ENCODE results near the gene CHCHD6. TPM values are rescaled to one million over a fixed set of nuclear protein-coding genes. Genes with fewer than 3 reads are reported as not detected.

The CHCHD6 gene
- total and polyA plus RNA-seq, 2 of the 4 experiments (the other 2 are of a cell fraction), result 18.8 to 28.9 TPM

- POLR2A ChIA-PET (ENCODE audit: unreplicated experiment), result no interaction called here
- H3K4ac ChIP-seq (ENCODE audit: low read depth, low read length), result no peak overlapping the region
- H3K4me3 ChIP-seq (ENCODE audit: insufficient read depth, low read depth, low read length), result no peak overlapping the region
- H2AK5ac ChIP-seq (ENCODE audit: low read depth, low read length), result no peak overlapping the region
- DNase-seq, result no peak
- no peak for ATAC-seq (ENCODE audit: low read depth)
- no peak overlapping the region for H3K27ac ChIP-seq (ENCODE audit: insufficient read depth, low read length)
- no peak overlapping the region for H2AFZ ChIP-seq (replicated peaks; ENCODE audit: low read length, poor library complexity)
- H4K8ac ChIP-seq (ENCODE audit: low read depth in 2 of 2, low read length in 2 of 2), result no peak overlapping the region
- no peak overlapping the region for H3K4me2 ChIP-seq (ENCODE audit: low read depth, low read length)
- H4K20me1 ChIP-seq (ENCODE audit: insufficient read depth, low read length), result no peaks in the 10 kb centered on the region
- no peak overlapping the region for H2AK9ac ChIP-seq (replicated peaks; ENCODE audit: low read depth, low read length, poor library complexity)
- H3K56ac ChIP-seq (ENCODE audit: extremely low read depth, insufficient read depth, low read length), result no peak overlapping the region
- intact Hi-C loops (cut with micrococcal nuclease) (no loop called here), in situ Hi-C loops (cut with MboI; ENCODE audit: low sequenced_read_pairs) (no loop called here), dilution Hi-C loops (cut with HindIII; ENCODE audit: low sequenced_read_pairs, unreplicated experiment) (no loop called here)
- H4K91ac ChIP-seq (ENCODE audit: insufficient read depth, low read depth, low read length), result no peak overlapping the region
- H2BK20ac ChIP-seq (ENCODE audit: low read depth, low read length), result no peak overlapping the region
- no peak overlapping the region for H2BK5ac ChIP-seq (ENCODE audit: low read depth, low read length, poor library complexity, severe bottlenecking)
- no peaks in the 10 kb centered on the region for H3K27me3 ChIP-seq (ENCODE audit: control insufficient read depth, insufficient read depth, low read length)
- no peaks in the 10 kb centered on the region for H3K36me3 ChIP-seq (ENCODE audit: control insufficient read depth, insufficient read depth, low read length)
- peaks cover 0 to 7% of the 10 kb centered on the region in 2 experiments; a peak in 1 of 4 replicates for H3K79me1 ChIP-seq (ENCODE audit: low read depth in 1 of 2, low read length in 2 of 2)
- no peaks in the 10 kb centered on the region for H3K9me3 ChIP-seq (ENCODE audit: control insufficient read depth, insufficient read depth, low read length)
- H3K18ac ChIP-seq (ENCODE audit: low read depth, low read length), result no peak overlapping the region
- no peak overlapping the region for H3K14ac ChIP-seq (replicated peaks; ENCODE audit: low read depth, low read length)
- H3K9me1 ChIP-seq (ENCODE audit: insufficient read depth, low read length), result peaks cover 17% of the 10 kb centered on the region
- H3K23ac ChIP-seq (ENCODE audit: low read depth, low read length), result no peak overlapping the region
- TF ChIP-seq MAZ (IDR thresholded peaks at IDR 0.05; ENCODE audit: borderline replicate concordance, low read depth, low read length) (no peak), SMC3 (IDR thresholded peaks at IDR 0.05; ENCODE audit: low read depth, low read length) (no peak), CHD1 (IDR thresholded peaks at IDR 0.05; ENCODE audit: low read depth, low read length) (no peak), RCOR1 (IDR thresholded peaks at IDR 0.05; ENCODE audit: insufficient replicate concordance, low read length) (no peak), BHLHE40 (IDR thresholded peaks at IDR 0.05; ENCODE audit: low read depth, low read length) (no peak), USF2 (IDR thresholded peaks at IDR 0.05; ENCODE audit: low read depth, low read length) (no peak), MAFK (IDR thresholded peaks at IDR 0.05; ENCODE audit: low read depth, low read length) (no peak), RFX5 (IDR thresholded peaks at IDR 0.05; ENCODE audit: low read depth, low read length) (no peak)
- no TSS peak for BruUV-seq (replicated peaks)
- no CpG with 5 or more reads among the region's 3 CpGs for WGBS, 2 experiments (ENCODE audit: extremely low coverage in 2 of 2, insufficient read length in 1 of 2)
- no peak overlapping the region for H4K5ac ChIP-seq (ENCODE audit: low read depth, low read length)
- peaks cover 6% of the 10 kb centered on the region; the same call in 1 of the 2 replicates for H3K4me1 ChIP-seq (ENCODE audit: control insufficient read depth, insufficient read depth, low read length)
- CTCF ChIA-PET, result interaction anchor here (0.7 kb wide), 1 partner anchor 80 kb away, joined by 3 read pairs; no protein-coding TSS in a partner anchor
- H2BK15ac ChIP-seq (ENCODE audit: low read depth, low read length), result no peak overlapping the region
- H2BK120ac ChIP-seq (ENCODE audit: low read depth, low read length), result no peak overlapping the region
- no peak overlapping the region for H3K9ac ChIP-seq (ENCODE audit: low read depth, low read length)
Measured at GRCh38 chr3:126907557-126907956, 203.5 kb downstream of the CHCHD6 start.

All from IMR-90 (cell line).